ENCODE measurements around the gene TESK1. TPM values are rescaled to one million over a fixed set of nuclear protein-coding genes. Genes with fewer than 3 reads are reported as not detected.

Gene TESK1
- total RNA-seq, 1 experiment from 2014 or later, result 20.4 TPM

- ChIA-PET CTCF (interaction anchor here (0.6 to 10.2 kb wide), 27 partner anchors 8 to 623 kb away, joined by 3 to 127 read pairs (median 5); partner anchors contain the start of genes CREB3, HINT2, SIT1 and TESK1), POLR2A (interaction anchor here (0.7 to 6.8 kb wide), 7 partner anchors 11 to 99 kb away, joined by 3 to 38 read pairs (median 4); partner anchors contain the start of genes TLN1 and TPM2)
- Mint-ChIP-seq H3K36me3 (peaks cover 31% of the 10 kb centered on the region), H3K4me1 (peaks cover 20% of the 10 kb centered on the region), H3K27ac (peak within 1 kb of the TSS; percentile 100), H3K4me3 (peak within 1 kb of the TSS; percentile 85), H3K9me3 (no peaks in the 10 kb centered on the region), H3K27me3 (ENCODE audit: low read depth) (peaks cover 23% of the 10 kb centered on the region)
- DNase-seq (ENCODE audit: low spot score) (peak; percentile 96), ATAC-seq (peak; percentile 90)
- no peak for TF ChIP-seq ZNF396 (CRISPR knock-in tag; IDR thresholded peaks at IDR 0.05; ENCODE audit: borderline replicate concordance)
- TF ChIP-seq AFF4 (CRISPR knock-in tag; IDR thresholded peaks at IDR 0.05; ENCODE audit: borderline replicate concordance), result 0 out of 2 replicates have a peak, but pooled peaks have one; percentile 65
- no peak for TF ChIP-seq GTF2I (CRISPR knock-in tag; conservative IDR thresholded peaks at IDR 0.05)
- TF ChIP-seq USF2 (CRISPR knock-in tag; IDR thresholded peaks at IDR 0.05), result peak; percentile 73
- no peak for TF ChIP-seq NR3C1 (CRISPR knock-in tag; conservative IDR thresholded peaks at IDR 0.05; ENCODE audit: low read depth)
- 0 out of 2 replicates have a peak, but pooled peaks have one; percentile 25 for TF ChIP-seq ZNF121 (CRISPR knock-in tag; IDR thresholded peaks at IDR 0.05)
- no peak for TF ChIP-seq ATF3 (CRISPR knock-in tag; conservative IDR thresholded peaks at IDR 0.05)
- no peak; the same call in 1 of the 2 replicates for TF ChIP-seq KAT7 (CRISPR knock-in tag; IDR thresholded peaks at IDR 0.05; ENCODE audit: borderline replicate concordance)
- no peak for TF ChIP-seq RORB (CRISPR knock-in tag; IDR thresholded peaks at IDR 0.05)
- TF ChIP-seq CREB1 (CRISPR knock-in tag; IDR thresholded peaks at IDR 0.05), result peak; percentile 88
- TF ChIP-seq SMAD4 (CRISPR knock-in tag; IDR thresholded peaks at IDR 0.05), result no peak
- TF ChIP-seq ARID4B (CRISPR knock-in tag; IDR thresholded peaks at IDR 0.05; ENCODE audit: borderline replicate concordance), result peak; percentile 95
- no peak for TF ChIP-seq CDX4 (CRISPR knock-in tag; IDR thresholded peaks at IDR 0.05; ENCODE audit: borderline replicate concordance)
- TF ChIP-seq E2F5 (CRISPR knock-in tag; IDR thresholded peaks at IDR 0.05), result peak; percentile 92
- no peak for TF ChIP-seq MXD4 (CRISPR knock-in tag; IDR thresholded peaks at IDR 0.05; ENCODE audit: borderline replicate concordance)
- TF ChIP-seq PRDM15 (CRISPR knock-in tag; IDR thresholded peaks at IDR 0.05), result no peak
- peak; percentile 99 for TF ChIP-seq ETV6 (CRISPR knock-in tag; IDR thresholded peaks at IDR 0.05)
- no peak for TF ChIP-seq AR (CRISPR knock-in tag; IDR thresholded peaks at IDR 0.05)
- no peak for TF ChIP-seq ZNF416 (CRISPR knock-in tag; IDR thresholded peaks at IDR 0.05)
These were observed 52.6 kb downstream of the TESK1 start, which contains the start of gene RMRP for GRCh38 chr9:35657546-35658136. RMRP (minus strand) TSS chr9:35658019.
